GM21390 (cell line): ENCODE data around the gene IGDCC3.

Experiments used
- ATAC-seq: cut with Tn5 transposase; IDR thresholded peaks from one replicate; pipeline ENCODE4 v1.9.1; 2021; ENCODE audit not compliant: unreplicated experiment

IGDCC3 gene

GRCh38 chr15:65377976-65378366 lies at the start of gene IGDCC3:
IGDCC3 (minus strand) TSS chr15:65378002; CDS start chr15:65377788, 214 bp downstream.
- no peak for ATAC-seq

DNA sequence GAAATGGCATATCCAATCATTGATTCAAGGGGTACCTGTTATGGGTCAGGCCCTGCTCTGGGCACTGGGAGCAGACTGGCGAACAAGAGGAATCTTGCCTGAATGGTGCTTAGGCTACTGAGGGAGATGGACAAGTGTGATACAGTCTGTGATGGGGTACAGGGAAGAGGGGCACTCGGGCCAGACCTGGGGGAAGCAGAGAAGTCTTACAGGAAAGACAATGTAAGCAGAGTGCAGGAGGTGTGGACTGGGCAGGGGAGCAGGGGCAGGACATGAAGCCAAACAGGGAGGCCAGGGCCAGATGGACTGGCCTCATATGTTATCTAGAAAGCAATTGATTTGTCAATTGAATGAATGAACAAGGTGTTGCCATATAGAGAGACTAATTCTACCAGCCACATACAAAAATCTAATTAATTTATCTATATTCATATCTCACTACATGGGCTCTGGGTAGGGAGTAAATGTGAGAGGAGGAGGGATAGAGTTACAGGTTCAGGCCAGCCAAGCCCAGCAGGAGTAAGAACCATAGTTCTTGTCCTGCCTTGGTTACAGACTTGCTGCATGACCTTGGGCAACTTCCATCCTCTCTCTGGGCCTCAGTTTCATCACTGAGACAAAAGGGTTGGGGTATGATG lies 48.5 kb upstream of the IGDCC3 start:
- ATAC-seq: no peak

GRCh38 chr15:65424683-65425082 lies 46.9 kb upstream of the IGDCC3 start:
- ATAC-seq: no peak

DNA sequence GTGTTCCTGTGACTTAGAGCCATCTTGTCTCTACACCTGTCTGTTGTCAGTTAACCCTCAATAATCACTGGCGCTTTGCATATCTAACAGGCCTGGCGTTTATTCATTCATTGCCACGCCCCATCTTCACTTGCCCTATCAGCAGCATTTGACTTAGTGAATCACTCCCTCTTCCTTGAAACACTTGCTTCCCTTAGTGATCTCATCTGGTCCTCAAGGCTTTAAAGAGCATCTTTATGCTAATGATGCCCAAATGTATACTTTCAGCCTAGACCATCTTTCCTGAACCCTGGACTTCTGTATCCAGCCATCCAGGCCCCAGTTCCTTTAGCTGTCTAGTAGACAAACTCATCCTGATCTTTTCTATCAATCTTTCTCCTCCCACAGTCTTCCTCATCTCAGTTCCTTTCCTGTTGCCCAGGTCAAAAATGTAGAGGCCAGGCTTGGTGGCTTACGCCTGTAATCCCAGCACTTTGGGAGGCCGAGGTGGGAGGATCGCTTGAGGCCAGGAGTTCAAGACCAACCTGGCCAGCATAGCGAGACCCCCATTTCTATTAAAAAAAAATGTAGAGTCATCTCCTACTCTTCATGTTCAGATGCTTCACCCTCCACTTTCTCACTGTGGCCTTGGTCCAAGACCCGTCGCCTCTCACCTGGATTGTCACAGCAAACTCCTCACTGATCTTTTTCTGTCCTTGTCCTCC lies 46.3 kb upstream of the IGDCC3 start:
- no peak for ATAC-seq

GRCh38 chr15:65423150-65423975 lies 45.6 kb upstream of the IGDCC3 start:
- no peak for ATAC-seq

- no peak for ATAC-seq
Observed at GRCh38 chr15:65421360-65422215, 43.8 kb upstream of the IGDCC3 start.

DNA sequence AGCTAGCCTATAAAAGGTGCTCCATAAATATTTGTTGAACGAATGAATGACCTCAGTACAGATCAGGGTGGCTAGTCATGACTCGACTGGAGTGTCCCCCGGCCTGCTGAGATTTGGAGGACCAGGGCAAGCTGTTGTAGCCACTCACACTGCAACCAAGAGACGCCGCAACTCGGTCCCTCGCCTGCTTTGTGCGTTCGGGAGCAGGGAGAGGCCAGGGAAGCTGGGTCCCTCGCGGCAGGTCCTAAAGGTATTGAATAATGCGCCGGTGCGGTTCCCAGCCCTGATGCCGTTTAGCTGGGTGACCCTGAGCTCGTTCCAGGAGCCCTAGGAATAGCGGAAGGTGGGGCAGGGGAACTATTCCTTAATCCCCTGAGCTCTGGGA lies 43.2 kb upstream of the IGDCC3 start:
- no peak for ATAC-seq

- no peak for ATAC-seq
Observed at GRCh38 chr15:65418596-65418995, 40.8 kb upstream of the IGDCC3 start.

- ATAC-seq: no peak
Observed at GRCh38 chr15:65416845-65417416, 39.1 kb upstream of the IGDCC3 start.

- no peak for ATAC-seq
Observed at GRCh38 chr15:65414841-65415621, 37.2 kb upstream of the IGDCC3 start.

- no peak for ATAC-seq
Observed at GRCh38 chr15:65413760-65414144, 36.0 kb upstream of the IGDCC3 start.

GRCh38 chr15:65413051-65413759 lies 35.4 kb upstream of the IGDCC3 start:
- no peak for ATAC-seq

- no peak for ATAC-seq
Observed at GRCh38 chr15:65412556-65412955, 34.8 kb upstream of the IGDCC3 start.

GRCh38 chr15:65411465-65412071 lies 33.8 kb upstream of the IGDCC3 start:
- ATAC-seq: no peak

GRCh38 chr15:65410972-65411371 lies 33.2 kb upstream of the IGDCC3 start:
- ATAC-seq: no peak

- ATAC-seq: no peak
Observed at GRCh38 chr15:65410036-65410435, 32.2 kb upstream of the IGDCC3 start.

DNA sequence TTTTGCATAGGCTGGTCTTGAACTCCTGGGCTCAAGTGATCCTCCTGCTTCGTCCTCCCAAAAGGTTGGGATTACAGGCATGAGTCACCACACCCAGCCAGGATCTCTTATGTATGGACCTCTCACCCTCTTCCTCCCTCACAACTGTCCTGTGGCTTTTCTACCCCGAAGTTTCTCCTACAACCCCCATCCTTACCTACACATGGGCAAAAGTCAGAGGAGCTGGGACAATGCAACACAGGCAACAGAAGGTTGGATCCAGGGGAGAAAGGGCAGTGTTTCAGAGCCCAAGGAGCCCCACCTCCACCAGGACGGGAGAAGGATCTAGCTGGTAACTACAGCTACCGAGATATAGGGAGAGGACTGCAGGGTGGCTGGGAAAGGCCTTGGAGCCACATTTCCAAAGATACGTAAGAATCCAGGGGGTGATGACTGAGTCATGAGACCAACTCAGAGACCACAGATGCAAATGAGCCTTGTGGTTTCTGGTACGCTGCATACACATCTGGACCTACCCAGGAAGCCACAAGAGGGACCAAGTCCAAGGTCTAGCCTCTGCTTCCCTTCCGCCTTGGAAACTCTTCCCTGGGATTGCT lies 31.3 kb upstream of the IGDCC3 start:
- ATAC-seq: no peak

DNA sequence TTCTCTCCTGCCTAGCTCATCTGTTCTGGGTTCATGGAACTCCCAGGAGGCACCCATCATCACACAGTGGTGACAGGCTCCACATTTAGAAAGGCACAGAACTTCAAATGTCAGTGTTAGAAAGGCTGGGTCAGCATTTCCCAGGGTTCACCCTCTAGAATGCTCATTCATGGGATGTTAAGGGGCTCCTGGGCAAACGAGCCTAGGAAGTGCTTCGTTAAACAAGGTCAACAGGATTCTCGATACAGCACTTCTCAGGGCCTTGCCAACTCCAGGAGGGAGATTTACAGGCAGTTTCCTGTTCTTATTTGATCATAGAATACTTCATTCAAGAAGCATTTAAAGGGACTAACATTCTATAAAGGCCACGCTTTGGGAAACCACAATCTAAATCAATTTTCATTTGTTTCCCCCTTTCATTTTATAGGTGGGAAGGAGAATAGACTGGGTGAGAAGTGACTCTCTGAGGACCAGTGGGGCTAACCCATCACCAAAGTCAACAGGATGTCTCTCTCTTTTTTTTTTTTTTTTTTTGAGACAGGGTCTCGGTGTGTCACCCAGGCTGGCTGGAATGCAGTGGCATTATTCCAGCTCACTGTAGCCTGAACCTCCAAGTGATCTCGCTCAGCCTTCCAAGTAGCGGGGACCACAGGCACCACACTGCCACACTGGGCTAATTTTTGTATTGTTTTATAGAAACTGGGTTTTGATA lies 30.7 kb upstream of the IGDCC3 start:
- no peak for ATAC-seq
